ENCODE results near the gene CHMP3. TPM values are rescaled to one million over a fixed set of nuclear protein-coding genes. Genes with fewer than 3 reads are reported as not detected.

CHMP3 gene
- total RNA-seq, 1 experiment from 2014 or later = 129 TPM

GRCh38 chr2:86512892-86513291, 50.4 kb downstream of the CHMP3 start:
- H3K4me3 ChIP-seq (ENCODE audit: low read depth in 2 of 2, low read length in 2 of 2) = no peak overlapping the region
- ATAC-seq (no peak), DNase-seq (ENCODE audit: low read depth, low spot score) (no peak)
- TF ChIP-seq REST (IDR thresholded peaks at IDR 0.05; ENCODE audit: insufficient read depth in 1 of 2, low read depth in 2 of 2, low read length in 1 of 2) (no peak), TCF7L2 (IDR thresholded peaks at IDR 0.05; ENCODE audit: low read depth, low read length) (no peak), CTCF (IDR thresholded peaks at IDR 0.05) (no peak), SIN3A (IDR thresholded peaks at IDR 0.05; ENCODE audit: borderline replicate concordance, insufficient read depth, low read depth, low read length) (no peak), POLR2AphosphoS5 (IDR thresholded peaks at IDR 0.05; ENCODE audit: low read depth, low read length) (no peak)
- no peaks in the 10 kb centered on the region for H3K9me3 ChIP-seq (ENCODE audit: control insufficient read depth, insufficient read depth, low read depth, low read length)
- ChIA-PET CTCF (no interaction called here), POLR2A (no interaction called here)
- H3K4me1 ChIP-seq (ENCODE audit: control insufficient read depth, insufficient read depth, low read length) = no peaks in the 10 kb centered on the region
- H3K36me3 ChIP-seq (ENCODE audit: control insufficient read depth, insufficient read depth, low read length) = peaks cover 2% of the 10 kb centered on the region
- in situ Hi-C loops (cut with HindIII; ENCODE audit: low pct_unique_long_range_greater_than_20kb, low sequenced_read_pairs) (no loop called here), intact Hi-C loops (cut with micrococcal nuclease; ENCODE audit: unreplicated experiment) (no loop called here)
- H3K27ac ChIP-seq (ENCODE audit: low read length) = no peak overlapping the region
- no peaks in the 10 kb centered on the region for H3K27me3 ChIP-seq (ENCODE audit: control insufficient read depth, insufficient read depth, low read length)
- BruUV-seq (replicated peaks) = no TSS peak

- POLR2A ChIA-PET = no interaction called here
- no peak for ATAC-seq
Measured at GRCh38 chr2:86512034-86512433, 51.2 kb downstream of the CHMP3 start.

More at GRCh38 chr2:86512034-86512433, 51.2 kb downstream of the CHMP3 start:
- BruUV-seq (replicated peaks) = no TSS peak
- Histone ChIP-seq H3K27me3 (ENCODE audit: control insufficient read depth, insufficient read depth, low read length) (no peaks in the 10 kb centered on the region), H3K4me1 (ENCODE audit: control insufficient read depth, insufficient read depth, low read length) (no peaks in the 10 kb centered on the region), H3K4me3 (ENCODE audit: low read depth in 2 of 2, low read length in 2 of 2) (no peak overlapping the region), H3K27ac (ENCODE audit: low read length) (no peak overlapping the region), H3K9me3 (ENCODE audit: control insufficient read depth, insufficient read depth, low read depth, low read length) (no peaks in the 10 kb centered on the region), H3K36me3 (ENCODE audit: control insufficient read depth, insufficient read depth, low read length) (peaks cover 2% of the 10 kb centered on the region)
- DNase-seq (ENCODE audit: low read depth, low spot score) = no peak
- intact Hi-C loops (cut with micrococcal nuclease; ENCODE audit: unreplicated experiment) = no loop called here
- in situ Hi-C loops (cut with HindIII; ENCODE audit: low pct_unique_long_range_greater_than_20kb, low sequenced_read_pairs) = no loop called here
- CTCF ChIA-PET = no interaction called here
- no peak for TF ChIP-seq CTCF (IDR thresholded peaks at IDR 0.05)
- no peak for TF ChIP-seq REST (IDR thresholded peaks at IDR 0.05; ENCODE audit: insufficient read depth in 1 of 2, low read depth in 2 of 2, low read length in 1 of 2)
- no peak for TF ChIP-seq POLR2AphosphoS5 (IDR thresholded peaks at IDR 0.05; ENCODE audit: low read depth, low read length)
- TF ChIP-seq TCF7L2 (IDR thresholded peaks at IDR 0.05; ENCODE audit: low read depth, low read length) = no peak
- no peak for TF ChIP-seq SIN3A (IDR thresholded peaks at IDR 0.05; ENCODE audit: borderline replicate concordance, insufficient read depth, low read depth, low read length)

All from Panc1 (cell line).